Measurements from ENCODE around the gene RIIAD1. TPM values are rescaled to one million over a fixed set of nuclear protein-coding genes. Genes with fewer than 3 reads are reported as not detected.
"Not testable (repeated sequence)": the region's sequence is repeated elsewhere in the genome, so short reads cannot be mapped to it uniquely, and the experiment has no call there.

The RIIAD1 gene
- total RNA-seq, 1 donor from 2014 or later: 9.8 TPM

GRCh38 chr1:151729157-151729965 lies 8.0 kb downstream of the RIIAD1 start:
- no peak for FAIRE-seq
- no peak for DNase-seq (ENCODE audit: low spot score in 2 of 2)

- no peak for FAIRE-seq
These were observed 8.6 kb downstream of the RIIAD1 start for GRCh38 chr1:151729966-151730291.

GRCh38 chr1:151733126-151733525 lies 11.8 kb downstream of the RIIAD1 start:
- FAIRE-seq: no peak

More at GRCh38 chr1:151729966-151730291, 8.6 kb downstream of the RIIAD1 start:
- no peak for DNase-seq (ENCODE audit: low spot score in 2 of 2)

GRCh38 chr1:151733995-151734394 lies 12.7 kb downstream of the RIIAD1 start:
- FAIRE-seq; DNase-seq (ENCODE audit: low spot score in 2 of 2): not testable (repeated sequence)

More at GRCh38 chr1:151733126-151733525, 11.8 kb downstream of the RIIAD1 start:
- DNase-seq (ENCODE audit: low spot score in 2 of 2): no peak

- no peak for FAIRE-seq
- DNase-seq (ENCODE audit: low spot score in 2 of 2): no peak
These were observed 15.7 kb downstream of the RIIAD1 start for GRCh38 chr1:151737026-151737425.

GRCh38 chr1:151737479-151737878 lies 16.2 kb downstream of the RIIAD1 start:
- FAIRE-seq (no peak), DNase-seq (ENCODE audit: low spot score in 2 of 2) (no peak)

- FAIRE-seq (no peak), DNase-seq (ENCODE audit: low spot score in 2 of 2) (no peak)
These were observed 18.5 kb downstream of the RIIAD1 start for GRCh38 chr1:151739590-151740355.

- no peak for DNase-seq (ENCODE audit: low spot score in 2 of 2)
- no peak for FAIRE-seq
These were observed 20.2 kb downstream of the RIIAD1 start for GRCh38 chr1:151741516-151741915.

- DNase-seq (ENCODE audit: low spot score in 2 of 2): no peak
- FAIRE-seq: no peak
These were observed 35.0 kb downstream of the RIIAD1 start for GRCh38 chr1:151756291-151756690.

- FAIRE-seq: no peak
- no peak for DNase-seq (ENCODE audit: low spot score in 2 of 2)
These were observed 37.9 kb downstream of the RIIAD1 start for GRCh38 chr1:151759241-151759640.

GRCh38 chr1:151760597-151761385 lies 39.5 kb downstream of the RIIAD1 start:
- FAIRE-seq (no peak), DNase-seq (ENCODE audit: low spot score in 2 of 2) (no peak)

- FAIRE-seq (no peak), DNase-seq (ENCODE audit: low spot score in 2 of 2) (peak; percentile 79 to 84)
These were observed 41.9 kb downstream of the RIIAD1 start, which contains the start of gene MRPL9 for GRCh38 chr1:151762941-151763921. Gene MRPL9, minus strand, starts transcription at chr1:151763496. Its CDS starts 17 bp downstream, at chr1:151763479.

- DNase-seq (ENCODE audit: low spot score in 2 of 2): no peak
These were observed 42.7 kb downstream of the RIIAD1 start for GRCh38 chr1:151763990-151764389.

GRCh38 chr1:151768351-151769066 lies 47.2 kb downstream of the RIIAD1 start:
- DNase-seq (ENCODE audit: low spot score in 2 of 2); FAIRE-seq: not testable (repeated sequence)

More at GRCh38 chr1:151763990-151764389, 42.7 kb downstream of the RIIAD1 start:
- no peak for FAIRE-seq

- FAIRE-seq; DNase-seq (ENCODE audit: low spot score in 2 of 2): not testable (repeated sequence)
These were observed 47.9 kb downstream of the RIIAD1 start for GRCh38 chr1:151769270-151769669.

GRCh38 chr1:151773702-151774101 lies 52.4 kb downstream of the RIIAD1 start:
- DNase-seq (ENCODE audit: low spot score in 2 of 2) (no peak), FAIRE-seq (no peak)

GRCh38 chr1:151774256-151774922 lies 53.1 kb downstream of the RIIAD1 start:
- DNase-seq (ENCODE audit: low spot score in 2 of 2): no peak
- no peak for FAIRE-seq
